SU-DHL-6 (cell line): Measurements from ENCODE around the gene ANKRD33B.
"Not testable (repeated sequence)": the region's sequence is repeated elsewhere in the genome, so short reads cannot be mapped to it uniquely, and the experiment has no call there.

Experiments used
- H2AFZ ChIP-seq: fragments of 200-600 bp; sonication (generic); 2 replicates; pipeline ENCODE4 v1.6.1; 2014; ENCODE audit warnings: low read depth, mild to moderate bottlenecking, moderate library complexity, mixed read lengths, antibody characterized with exemption, low read length; ENCODE audit not compliant: severe bottlenecking
- H3F3A ChIP-seq: fragments of 200-600 bp; shearing (Covaris generic); 2 replicates; pipeline ENCODE4 v1.6.0; 2016; ENCODE audit warnings: antibody characterized with exemption, mild to moderate bottlenecking; ENCODE audit not compliant: insufficient read depth
- H3K27ac ChIP-seq: fragments of 200-600 bp; sonication (generic); 2 replicates; pipeline ENCODE4 v1.5.1; 2016; ENCODE audit warnings: low read depth, mild to moderate bottlenecking, low read length, moderate library complexity, mixed read lengths
- H3K27me3 ChIP-seq: fragments of 200-600 bp; sonication (generic), shearing (Covaris generic); 2 replicates; pipeline ENCODE4 v1.6.0; 2014; ENCODE audit warnings: mild to moderate bottlenecking, low read length
- H3K36me3 ChIP-seq: fragments of 200-600 bp; sonication (generic); 2 replicates; pipeline ENCODE4 v1.6.1; 2014; ENCODE audit warnings: mild to moderate bottlenecking, low read length, mixed read lengths
- H3K4me2 ChIP-seq: fragments of 300-600, 200-600 bp; shearing (Covaris generic), sonication (generic); 2 replicates; pipeline ENCODE4 v1.6.0; 2014; ENCODE audit warnings: low read length, low read depth, mild to moderate bottlenecking; ENCODE audit not compliant: poor library complexity, severe bottlenecking
- H3K4me3 ChIP-seq: fragments of 200-600 bp; sonication (generic); 2 replicates; pipeline ENCODE4 v1.5.1; 2014; ENCODE audit warnings: antibody characterized with exemption, low read length, mild to moderate bottlenecking, mixed read lengths; ENCODE audit not compliant: insufficient read depth, poor library complexity, severe bottlenecking
- H3K79me2 ChIP-seq: fragments of 200-600 bp; sonication (generic); 2 replicates; pipeline ENCODE4 v1.6.1; 2014; ENCODE audit warnings: mild to moderate bottlenecking, low read length, moderate library complexity; ENCODE audit not compliant: insufficient read depth
- H3K9ac ChIP-seq: fragments of 200-600 bp; sonication (generic); 2 replicates; pipeline ENCODE4 v1.7.0; 2014; ENCODE audit warnings: mild to moderate bottlenecking, low read length
- H3K9me2 ChIP-seq: fragments of 200-600 bp; sonication (generic); replicated peaks from 2 replicates; pipeline ENCODE4 v1.6.1; 2014; ENCODE audit warnings: low read length; ENCODE audit not compliant: insufficient read depth
- H3K9me3 ChIP-seq: fragments of 200-600 bp; sonication (generic); 2 replicates; pipeline ENCODE4 v1.6.1; 2014; ENCODE audit warnings: low read length, mixed read lengths; ENCODE audit not compliant: insufficient read depth
- H4K20me1 ChIP-seq: fragments of 200-600 bp; sonication (generic); 2 replicates; pipeline ENCODE4 v1.6.1; 2014; ENCODE audit warnings: low read depth, mild to moderate bottlenecking, antibody characterized with exemption, low read length, moderate library complexity, mixed read lengths
- EZH2phosphoT487 ChIP-seq: fragments of 200-600 bp; sonication (generic), shearing (Covaris generic); conservative IDR thresholded peaks from 2 replicates; pipeline ENCODE4 v1.6.1; 2018; ENCODE audit warnings: mild to moderate bottlenecking, antibody characterized with exemption, low read length, moderate library complexity, mixed read lengths
- TF ChIP-seq, protein P1 (sequence below): fragments of 200-600 bp; sonication (generic); IDR thresholded peaks from one replicate; pipeline ENCODE4 v1.5.1; 2017; ENCODE audit warnings: antibody characterized with exemption, mild to moderate bottlenecking, low read length, moderate library complexity; ENCODE audit not compliant: insufficient read depth, poor library complexity, severe bottlenecking

ANKRD33B gene

GRCh38 chr5:10546186-10546585 lies 17.7 kb upstream of the ANKRD33B start:
- H3K27me3 ChIP-seq, result no peaks in the 10 kb centered on the region
- H3K4me2 ChIP-seq, result no peak overlapping the region
- no peak for TF ChIP-seq EZH2phosphoT487
- TF ChIP-seq, protein P1, sequence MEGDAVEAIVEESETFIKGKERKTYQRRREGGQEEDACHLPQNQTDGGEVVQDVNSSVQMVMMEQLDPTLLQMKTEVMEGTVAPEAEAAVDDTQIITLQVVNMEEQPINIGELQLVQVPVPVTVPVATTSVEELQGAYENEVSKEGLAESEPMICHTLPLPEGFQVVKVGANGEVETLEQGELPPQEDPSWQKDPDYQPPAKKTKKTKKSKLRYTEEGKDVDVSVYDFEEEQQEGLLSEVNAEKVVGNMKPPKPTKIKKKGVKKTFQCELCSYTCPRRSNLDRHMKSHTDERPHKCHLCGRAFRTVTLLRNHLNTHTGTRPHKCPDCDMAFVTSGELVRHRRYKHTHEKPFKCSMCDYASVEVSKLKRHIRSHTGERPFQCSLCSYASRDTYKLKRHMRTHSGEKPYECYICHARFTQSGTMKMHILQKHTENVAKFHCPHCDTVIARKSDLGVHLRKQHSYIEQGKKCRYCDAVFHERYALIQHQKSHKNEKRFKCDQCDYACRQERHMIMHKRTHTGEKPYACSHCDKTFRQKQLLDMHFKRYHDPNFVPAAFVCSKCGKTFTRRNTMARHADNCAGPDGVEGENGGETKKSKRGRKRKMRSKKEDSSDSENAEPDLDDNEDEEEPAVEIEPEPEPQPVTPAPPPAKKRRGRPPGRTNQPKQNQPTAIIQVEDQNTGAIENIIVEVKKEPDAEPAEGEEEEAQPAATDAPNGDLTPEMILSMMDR, result no peak
- H3K9me2 ChIP-seq, result no peaks in the 10 kb centered on the region
- no peaks in the 10 kb centered on the region for H3K79me2 ChIP-seq
- H2AFZ ChIP-seq, result no peak overlapping the region
- H3K9ac ChIP-seq, result no peak overlapping the region
- H3K4me3 ChIP-seq, result no peak overlapping the region
- H3K36me3 ChIP-seq, result no peaks in the 10 kb centered on the region
- H3F3A ChIP-seq, result no peaks in the 10 kb centered on the region; the same call in 1 of the 2 replicates
- no peaks in the 10 kb centered on the region for H4K20me1 ChIP-seq
- H3K9me3 ChIP-seq, result no peaks in the 10 kb centered on the region
- no peak overlapping the region for H3K27ac ChIP-seq

- no peak overlapping the region for H3K4me2 ChIP-seq
- no peaks in the 10 kb centered on the region for H3K9me2 ChIP-seq
- no peak overlapping the region for H3K27ac ChIP-seq
- H3K27me3 ChIP-seq, result no peaks in the 10 kb centered on the region
- H3K4me3 ChIP-seq, result no peak overlapping the region
- no peaks in the 10 kb centered on the region for H3F3A ChIP-seq
- H3K9ac ChIP-seq, result no peak overlapping the region
- no peak overlapping the region for H2AFZ ChIP-seq
- no peaks in the 10 kb centered on the region for H3K79me2 ChIP-seq
- no peak for TF ChIP-seq EZH2phosphoT487
- TF ChIP-seq, protein P1, result no peak
- H4K20me1 ChIP-seq, result no peaks in the 10 kb centered on the region
- no peaks in the 10 kb centered on the region for H3K9me3 ChIP-seq
- no peaks in the 10 kb centered on the region for H3K36me3 ChIP-seq
Measured at GRCh38 chr5:10548418-10549122, 15.3 kb upstream of the ANKRD33B start.

- H2AFZ ChIP-seq, H4K20me1 ChIP-seq, H3K27me3 ChIP-seq, H3K4me3 ChIP-seq, H3F3A ChIP-seq, H3K9me2 ChIP-seq, H3K36me3 ChIP-seq, H3K9me3 ChIP-seq, H3K79me2 ChIP-seq, H3K4me2 ChIP-seq, H3K27ac ChIP-seq, H3K9ac ChIP-seq: not testable (repeated sequence)
Measured at GRCh38 chr5:10549123-10549514, 14.8 kb upstream of the ANKRD33B start.

GRCh38 chr5:10550222-10550995 lies 13.5 kb upstream of the ANKRD33B start:
- no peak for TF ChIP-seq EZH2phosphoT487
- TF ChIP-seq, protein P1, result no peak
- Histone ChIP-seq H3K4me3 (no peak overlapping the region), H3K27me3 (no peaks in the 10 kb centered on the region), H3K4me2 (no peak overlapping the region), H3K9me3 (no peaks in the 10 kb centered on the region), H4K20me1 (no peaks in the 10 kb centered on the region), H3K27ac (no peak overlapping the region), H3F3A (no peaks in the 10 kb centered on the region), H3K36me3 (no peaks in the 10 kb centered on the region), H2AFZ (no peak overlapping the region), H3K9me2 (no peaks in the 10 kb centered on the region), H3K79me2 (no peaks in the 10 kb centered on the region), H3K9ac (no peak overlapping the region)
